ENCODE data around the gene NUP98.
"Not testable (repeated sequence)": the region's sequence is repeated elsewhere in the genome, so short reads cannot be mapped to it uniquely, and the experiment has no call there.

Gene NUP98

GRCh38 chr11:3796346-3796745, 1.0 kb downstream of the NUP98 start:
- no peak for DNase-seq

GRCh38 chr11:3796002-3796311, 1.4 kb downstream of the NUP98 start:
- DNase-seq: no peak

GRCh38 chr11:3795131-3796001, 2.0 kb downstream of the NUP98 start:
- DNase-seq: no peak

- not testable (repeated sequence) for DNase-seq
Observed at GRCh38 chr11:3794387-3794786, 3.0 kb downstream of the NUP98 start.

GRCh38 chr11:3786781-3787428, 10.4 kb downstream of the NUP98 start:
- no peak for DNase-seq

GRCh38 chr11:3783611-3784010, 13.7 kb downstream of the NUP98 start:
- no peak for DNase-seq

GRCh38 chr11:3782963-3783362, 14.4 kb downstream of the NUP98 start:
- no peak for DNase-seq

- peak; percentile 60 for DNase-seq
Observed at GRCh38 chr11:3781423-3781822, 15.9 kb downstream of the NUP98 start.

- DNase-seq: peak; percentile 8
Observed at GRCh38 chr11:3775736-3776406, 21.5 kb downstream of the NUP98 start.

GRCh38 chr11:3773180-3773579, 24.2 kb downstream of the NUP98 start:
- no peak for DNase-seq

- no peak for DNase-seq
Observed at GRCh38 chr11:3767536-3767935, 29.8 kb downstream of the NUP98 start.

- DNase-seq: not testable (repeated sequence)
Observed at GRCh38 chr11:3766836-3767235, 30.5 kb downstream of the NUP98 start.

- no peak for DNase-seq
Observed at GRCh38 chr11:3764266-3764665, 33.1 kb downstream of the NUP98 start.

- no peak for DNase-seq
Observed at GRCh38 chr11:3755151-3755550, 42.2 kb downstream of the NUP98 start.

GRCh38 chr11:3753110-3753509, 44.2 kb downstream of the NUP98 start:
- no peak for DNase-seq

- peak; percentile 62 for DNase-seq
Observed at GRCh38 chr11:3747704-3748103, 49.6 kb downstream of the NUP98 start.

- no peak for DNase-seq
Observed at GRCh38 chr11:3745161-3745560, 52.2 kb downstream of the NUP98 start.

GRCh38 chr11:3738723-3739122, 58.6 kb downstream of the NUP98 start:
- no peak for DNase-seq

- peak; percentile 34 for DNase-seq
Observed at GRCh38 chr11:3738241-3738640, 59.1 kb downstream of the NUP98 start.

GRCh38 chr11:3737386-3737933, 59.9 kb downstream of the NUP98 start:
- no peak for DNase-seq

GRCh38 chr11:3736816-3737215, 60.5 kb downstream of the NUP98 start:
- no peak for DNase-seq

GRCh38 chr11:3735827-3736226, 61.5 kb downstream of the NUP98 start:
- DNase-seq: peak; percentile 28

GRCh38 chr11:3732671-3733436, 64.5 kb downstream of the NUP98 start:
- DNase-seq: no peak
